Vagina (tissue), 2 donors: ENCODE measurements around the gene VAMP7.

Source experiments
- POLR2A ChIP-seq, 2 donors: fragments of 450-650 bp; IDR thresholded peaks; one replicate each; pipeline ENCODE4 v1.6.1; 2017; ENCODE audit warnings: antibody characterized with exemption in 2 of 2, mild to moderate bottlenecking in 2 of 2, moderate library complexity in 2 of 2
- TF ChIP-seq, protein P1 (sequence below), 3 experiments: fragments of 450-650 bp in 2 of 3; fragments of 200-600 bp in 1 of 3; sonication (generic) in 1 of 3; IDR thresholded peaks; one replicate each; pipeline ENCODE4 v1.5.1; 2017 to 2019; ENCODE audit warnings: antibody characterized with exemption in 3 of 3, mild to moderate bottlenecking in 2 of 3, moderate library complexity in 2 of 3

DNA sequence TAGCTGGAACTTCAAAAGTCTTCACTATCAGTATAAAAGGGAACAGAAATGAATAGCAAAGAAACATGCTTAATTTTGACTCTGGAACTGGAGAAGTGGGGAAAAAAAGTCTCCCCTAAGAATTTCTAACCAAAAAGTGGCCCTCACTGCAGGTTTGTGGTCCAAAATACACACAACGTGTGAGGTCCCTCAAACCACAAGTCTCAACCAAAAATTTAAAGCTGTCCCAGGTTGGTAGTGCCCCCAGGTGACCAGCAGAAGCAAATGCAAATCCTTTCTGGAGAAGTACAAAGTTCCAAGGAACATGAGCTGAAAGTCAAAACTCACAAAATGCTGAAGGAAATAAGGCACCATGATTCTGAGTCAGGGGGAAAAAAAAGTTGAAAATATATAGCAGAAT, 23.6 kb upstream of the VAMP7 start:
- TF ChIP-seq, protein P1, sequence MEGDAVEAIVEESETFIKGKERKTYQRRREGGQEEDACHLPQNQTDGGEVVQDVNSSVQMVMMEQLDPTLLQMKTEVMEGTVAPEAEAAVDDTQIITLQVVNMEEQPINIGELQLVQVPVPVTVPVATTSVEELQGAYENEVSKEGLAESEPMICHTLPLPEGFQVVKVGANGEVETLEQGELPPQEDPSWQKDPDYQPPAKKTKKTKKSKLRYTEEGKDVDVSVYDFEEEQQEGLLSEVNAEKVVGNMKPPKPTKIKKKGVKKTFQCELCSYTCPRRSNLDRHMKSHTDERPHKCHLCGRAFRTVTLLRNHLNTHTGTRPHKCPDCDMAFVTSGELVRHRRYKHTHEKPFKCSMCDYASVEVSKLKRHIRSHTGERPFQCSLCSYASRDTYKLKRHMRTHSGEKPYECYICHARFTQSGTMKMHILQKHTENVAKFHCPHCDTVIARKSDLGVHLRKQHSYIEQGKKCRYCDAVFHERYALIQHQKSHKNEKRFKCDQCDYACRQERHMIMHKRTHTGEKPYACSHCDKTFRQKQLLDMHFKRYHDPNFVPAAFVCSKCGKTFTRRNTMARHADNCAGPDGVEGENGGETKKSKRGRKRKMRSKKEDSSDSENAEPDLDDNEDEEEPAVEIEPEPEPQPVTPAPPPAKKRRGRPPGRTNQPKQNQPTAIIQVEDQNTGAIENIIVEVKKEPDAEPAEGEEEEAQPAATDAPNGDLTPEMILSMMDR (IDR thresholded peaks at IDR 0.05), result no peak
- no peak for TF ChIP-seq POLR2A (IDR thresholded peaks at IDR 0.05)
